ENCODE data around the gene MAGOH. TPM values are rescaled to one million over a fixed set of nuclear protein-coding genes. Genes with fewer than 3 reads are reported as not detected.

The MAGOH gene
- total and polyA plus RNA-seq, 2 of the 13 experiments (the other 11 are each of a cell fraction or from before 2014, with no cell fraction given) = 24.1 to 87.0 TPM

- TF ChIP-seq HMGXB3 (CRISPR knock-in tag; IDR thresholded peaks at IDR 0.05; ENCODE audit: borderline replicate concordance) (no peak), ZNF562 (CRISPR knock-in tag; IDR thresholded peaks at IDR 0.05; ENCODE audit: borderline replicate concordance) (no peak), NFIC (IDR thresholded peaks at IDR 0.05; ENCODE audit: low read length) (no peak), ZNF501 (CRISPR knock-in tag; IDR thresholded peaks at IDR 0.05) (no peak), ZNF547 (CRISPR knock-in tag; IDR thresholded peaks at IDR 0.05) (no peak), ZNF781 (CRISPR knock-in tag; IDR thresholded peaks at IDR 0.05; ENCODE audit: borderline replicate concordance, not compliant biosample characterization) (no peak), ZNF281 (CRISPR knock-in tag; IDR thresholded peaks at IDR 0.05; ENCODE audit: borderline replicate concordance) (no peak), ZNF746 (CRISPR knock-in tag; IDR thresholded peaks at IDR 0.05) (no peak), ZNF772 (CRISPR knock-in tag; IDR thresholded peaks at IDR 0.05) (no peak)
Measured at GRCh38 chr1:53188099-53188498, 50.2 kb downstream of the MAGOH start (continued).

Measured in HepG2 (cell line).